Breast epithelium (tissue), 3 donors: ENCODE measurements around the gene SRSF2.

Experiments
- POLR2A ChIP-seq: fragments of 450-650 bp; IDR thresholded peaks from one replicate; pipeline ENCODE4 v1.6.1; 2016; ENCODE audit warnings: antibody characterized with exemption, mild to moderate bottlenecking, moderate library complexity
- POLR2AphosphoS5 ChIP-seq, 3 donors: sonication (generic); formaldehyde crosslinking; IDR thresholded peaks; one replicate each; pipeline ENCODE4 v1.6.1; 2017; ENCODE audit warnings: antibody characterized with exemption in 3 of 3
- TF ChIP-seq, protein P1 (sequence below), 3 donors: fragments of 450-650 bp; IDR thresholded peaks; one replicate each; pipeline ENCODE4 v1.5.1; 2016 to 2017; ENCODE audit warnings: antibody characterized with exemption in 3 of 3, mild to moderate bottlenecking in 3 of 3, moderate library complexity in 3 of 3

DNA sequence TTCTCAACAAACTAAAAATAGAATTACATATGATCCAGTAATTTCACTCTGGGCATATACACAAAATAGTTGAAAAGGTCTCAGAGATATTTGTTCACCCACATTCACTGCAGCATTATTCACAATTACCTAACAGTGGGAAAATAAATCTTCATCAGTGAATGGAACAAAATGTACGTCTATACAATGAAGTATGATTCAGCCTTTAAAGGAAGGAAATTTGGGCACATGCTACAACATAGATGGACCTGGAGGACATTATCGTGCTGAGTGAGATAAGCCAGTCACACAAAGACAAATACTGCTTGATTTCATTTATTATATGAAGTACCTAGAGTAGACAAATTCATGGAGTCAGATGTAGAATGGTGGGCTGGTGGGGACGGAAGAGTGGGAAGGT is 47.8 kb upstream of the SRSF2 start:
- TF ChIP-seq, protein P1, sequence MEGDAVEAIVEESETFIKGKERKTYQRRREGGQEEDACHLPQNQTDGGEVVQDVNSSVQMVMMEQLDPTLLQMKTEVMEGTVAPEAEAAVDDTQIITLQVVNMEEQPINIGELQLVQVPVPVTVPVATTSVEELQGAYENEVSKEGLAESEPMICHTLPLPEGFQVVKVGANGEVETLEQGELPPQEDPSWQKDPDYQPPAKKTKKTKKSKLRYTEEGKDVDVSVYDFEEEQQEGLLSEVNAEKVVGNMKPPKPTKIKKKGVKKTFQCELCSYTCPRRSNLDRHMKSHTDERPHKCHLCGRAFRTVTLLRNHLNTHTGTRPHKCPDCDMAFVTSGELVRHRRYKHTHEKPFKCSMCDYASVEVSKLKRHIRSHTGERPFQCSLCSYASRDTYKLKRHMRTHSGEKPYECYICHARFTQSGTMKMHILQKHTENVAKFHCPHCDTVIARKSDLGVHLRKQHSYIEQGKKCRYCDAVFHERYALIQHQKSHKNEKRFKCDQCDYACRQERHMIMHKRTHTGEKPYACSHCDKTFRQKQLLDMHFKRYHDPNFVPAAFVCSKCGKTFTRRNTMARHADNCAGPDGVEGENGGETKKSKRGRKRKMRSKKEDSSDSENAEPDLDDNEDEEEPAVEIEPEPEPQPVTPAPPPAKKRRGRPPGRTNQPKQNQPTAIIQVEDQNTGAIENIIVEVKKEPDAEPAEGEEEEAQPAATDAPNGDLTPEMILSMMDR (IDR thresholded peaks at IDR 0.05), result no peak
- TF ChIP-seq POLR2A (no peak), POLR2AphosphoS5 (IDR thresholded peaks at IDR 0.05) (no peak)
